Posterior vena cava (tissue), 2 donors: ENCODE results near the gene FOXL1. TPM values are rescaled to one million over a fixed set of nuclear protein-coding genes. Genes with fewer than 3 reads are reported as not detected.
A peak's percentile ranks its signal among the peaks of the same experiment; 100 is the strongest.

Experiments
- DNase-seq: peaks from one replicate; pipeline ENCODE4 v3.0.0-alpha.2; 2020; ENCODE audit warnings: low spot score
- intact Hi-C, 2 donors: fragments of 100-400 bp; cut with DNase I; formaldehyde crosslinking; loops; one replicate each; pipeline versions ENCODE4 v1.14.1 to v1.14.2; 2022 to 2023
- total RNA-seq, 2 donors: library from RNA; stranded (reverse); fragmentation: NEBNext Ultra II Directional; extraction: Animal tissue kit (Norgen Biotek cat#: 25700); gene quantifications; one replicate each; pipeline ENCODE4 v1.2.1, GENCODE V29; 2021
- donor health status: DM: yes; HTN: yes; CAD: no.
- donor health status: DM: yes; HTN: yes; CAD: no.

The FOXL1 gene
- total RNA-seq, 2 donors from 2014 or later, result 7.5 to 8.9 TPM

DNA sequence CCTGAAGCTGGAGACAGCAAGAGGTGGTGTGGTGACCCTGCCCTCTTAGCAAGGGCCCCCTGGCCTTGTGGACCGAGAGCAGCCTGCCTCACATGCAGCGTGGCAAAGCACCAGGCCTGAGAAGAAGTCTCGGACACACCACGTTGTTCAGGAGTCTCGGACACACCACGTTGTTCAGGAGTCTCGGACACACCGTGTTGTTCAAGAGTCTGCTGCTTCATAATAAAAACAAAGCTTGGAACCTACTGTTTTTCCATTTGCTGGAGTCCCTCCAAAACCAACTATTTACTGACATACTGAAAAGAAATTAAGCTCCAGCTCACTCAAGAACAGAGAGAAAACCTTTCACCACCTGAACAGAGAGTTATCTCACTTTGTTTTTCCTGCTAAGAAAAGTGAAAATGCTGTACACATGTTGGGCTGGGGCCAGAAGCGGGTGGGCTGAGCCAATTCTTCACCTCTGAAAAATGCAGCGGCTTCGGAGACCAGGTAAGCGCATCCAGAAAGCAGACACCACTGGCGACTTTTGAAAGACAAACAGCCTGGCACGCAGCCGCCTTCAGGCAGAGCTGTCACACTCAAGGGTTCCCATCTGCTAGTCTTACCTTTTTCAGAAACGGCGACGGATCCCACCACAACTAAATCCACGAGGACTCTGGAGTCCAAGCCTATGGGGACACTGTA lies 32.3 kb upstream of the FOXL1 start:
- intact Hi-C loops, result no loop called here
- peak; percentile 47 for DNase-seq

DNA sequence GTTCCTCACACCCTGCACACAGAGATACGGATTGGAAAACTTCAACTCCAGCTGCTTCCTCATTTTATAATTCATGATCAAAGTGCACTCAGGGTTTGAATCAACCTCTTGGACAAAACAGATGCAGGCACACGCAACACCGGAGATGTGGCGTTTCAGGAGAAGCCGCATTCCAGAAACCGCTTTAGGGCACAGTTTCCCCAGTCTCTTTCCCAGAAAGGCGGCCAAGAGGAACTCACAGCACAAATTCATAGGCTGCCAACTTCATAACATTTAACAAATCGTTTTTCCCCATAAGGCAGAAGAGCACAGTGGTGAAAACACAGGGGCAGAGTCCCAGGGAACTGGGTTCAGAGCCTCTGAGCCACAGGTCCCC lies 31.7 kb upstream of the FOXL1 start:
- peak; percentile 32 for DNase-seq
- intact Hi-C loops, result no loop called here

DNA sequence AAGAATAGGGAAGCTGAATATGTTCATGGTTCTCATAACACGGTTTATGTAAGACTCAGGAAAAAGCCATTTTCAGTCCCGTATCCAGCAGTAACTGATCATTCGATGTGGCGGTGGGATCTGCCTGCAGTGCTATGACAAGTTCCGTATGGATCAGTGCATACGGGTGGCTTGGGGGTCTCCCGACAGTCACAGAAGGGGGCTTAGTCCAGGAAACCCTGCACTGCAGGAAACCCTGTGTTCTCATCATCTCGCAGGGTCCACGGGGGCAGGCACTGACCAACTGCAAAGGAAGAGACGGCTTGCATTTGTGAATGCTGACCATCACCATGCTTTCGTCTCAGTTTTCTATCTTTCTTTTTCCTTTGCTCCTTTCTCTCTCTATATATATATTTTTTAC lies 31.1 kb upstream of the FOXL1 start:
- DNase-seq, result peak; percentile 45
- intact Hi-C loops, result no loop called here

DNA sequence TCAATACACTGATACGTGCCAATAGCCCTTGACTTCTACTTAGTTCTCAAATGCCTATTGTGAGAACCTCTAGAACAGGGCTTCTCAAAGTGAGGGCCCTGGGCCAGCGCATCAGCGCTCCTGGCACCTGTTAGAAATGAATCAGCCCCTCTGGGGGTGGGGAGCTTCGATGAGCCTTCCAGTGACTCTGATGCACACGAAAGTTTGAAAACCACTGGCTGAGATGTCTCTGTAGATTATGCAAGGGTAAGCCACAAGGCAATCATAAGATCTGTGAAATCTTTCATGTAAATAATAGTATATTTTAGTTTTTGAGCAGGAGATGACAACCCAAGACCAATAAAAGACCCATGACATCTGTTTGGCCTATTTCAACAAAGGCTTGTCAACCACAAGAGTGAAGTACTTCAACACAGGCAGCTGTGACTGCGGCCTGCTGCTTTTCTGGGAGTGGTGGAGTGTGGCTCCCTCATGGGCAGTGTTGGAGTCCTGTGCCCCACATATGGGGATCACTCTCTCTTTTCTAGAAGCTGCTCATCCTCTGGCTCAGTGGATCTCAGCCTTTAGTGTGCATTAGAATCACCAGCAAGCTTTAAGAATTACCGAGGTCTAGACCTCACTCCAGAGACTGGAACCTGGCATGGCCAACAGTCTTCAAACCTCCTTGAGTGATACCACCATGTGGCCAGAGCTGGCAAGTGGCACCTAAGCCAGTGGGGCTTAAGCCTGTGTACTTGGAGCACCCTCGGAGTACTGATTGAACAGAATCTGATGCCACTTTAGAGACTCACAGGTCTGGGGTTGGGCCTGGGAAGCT lies 29.1 kb upstream of the FOXL1 start:
- DNase-seq, result peak; percentile 58
- intact Hi-C loops, result no loop called here

DNA sequence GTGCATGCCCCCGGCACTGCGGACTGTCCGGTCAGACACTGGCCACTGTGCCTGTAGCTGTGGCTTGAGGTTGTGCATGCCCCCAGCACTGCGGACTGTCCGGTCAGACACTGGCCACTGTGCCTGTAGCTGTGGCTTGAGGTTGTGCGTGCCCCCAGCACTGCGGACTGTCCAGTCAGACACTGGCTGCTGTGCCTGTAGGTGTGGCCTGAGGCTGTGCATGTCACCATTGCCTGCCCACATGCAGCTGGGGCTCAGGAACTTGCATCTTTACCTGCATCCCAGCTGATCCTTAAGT lies 28.5 kb upstream of the FOXL1 start:
- intact Hi-C loops, result no loop called here
- peak; percentile 34 for DNase-seq

DNA sequence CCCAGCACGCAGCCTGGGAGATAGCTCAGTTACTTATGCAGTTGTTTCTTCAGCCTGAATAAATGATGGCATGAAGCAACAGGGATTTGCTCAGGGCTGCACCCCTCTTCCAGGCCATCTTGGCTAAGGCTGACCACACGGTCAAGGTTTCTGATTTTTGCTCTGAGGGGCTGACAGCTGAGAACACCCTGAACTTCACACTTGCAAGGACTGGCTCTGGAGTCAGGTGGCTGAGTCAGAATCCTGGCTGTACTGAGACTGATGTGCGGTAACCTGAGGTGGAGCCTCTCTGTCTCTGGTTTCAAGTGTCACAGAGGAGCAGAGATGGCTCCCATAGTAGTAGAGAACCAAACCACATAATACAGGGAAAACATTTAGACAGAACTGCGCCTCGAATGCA lies 28.1 kb upstream of the FOXL1 start:
- no peak for DNase-seq
- intact Hi-C loops, result no loop called here

DNA sequence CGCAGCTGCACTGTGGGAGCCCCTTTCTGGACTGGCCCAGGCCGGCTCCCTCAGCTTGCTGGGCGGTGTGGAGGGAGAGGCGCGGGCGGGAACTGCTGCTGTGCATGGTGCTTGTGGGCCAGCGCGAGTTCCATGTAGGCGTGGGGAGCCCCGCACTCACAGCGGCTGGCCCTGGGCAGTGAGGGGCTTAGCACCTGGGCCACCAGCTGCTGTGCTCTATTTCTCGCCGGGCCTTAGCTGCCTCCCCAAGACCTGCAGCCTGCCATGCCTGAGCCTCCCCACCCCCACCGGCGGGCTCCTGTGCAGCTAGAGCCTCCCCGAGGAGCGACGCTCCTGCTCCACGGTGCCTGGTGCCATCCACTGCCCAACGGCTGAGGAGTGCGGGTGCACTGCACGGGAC lies 25.0 kb upstream of the FOXL1 start:
- DNase-seq, result no peak
- intact Hi-C loops, result no loop called here

DNA sequence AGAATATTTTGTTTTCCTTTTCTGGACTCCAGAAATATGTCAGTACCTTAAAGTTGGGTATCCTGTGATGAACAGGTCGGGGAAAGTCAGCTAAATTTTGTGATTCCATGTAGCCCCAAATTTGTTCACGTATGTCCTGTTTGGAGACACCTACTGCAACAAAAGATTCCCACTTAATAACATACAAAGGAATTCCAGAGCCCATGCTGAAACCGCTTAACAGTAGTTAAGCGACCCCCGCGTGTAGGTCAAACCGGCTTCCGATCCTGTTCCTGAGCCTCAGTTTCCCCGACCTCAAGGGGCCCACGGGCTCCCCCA lies 23.8 kb upstream of the FOXL1 start:
- intact Hi-C loops, result no loop called here
- DNase-seq, result no peak

DNA sequence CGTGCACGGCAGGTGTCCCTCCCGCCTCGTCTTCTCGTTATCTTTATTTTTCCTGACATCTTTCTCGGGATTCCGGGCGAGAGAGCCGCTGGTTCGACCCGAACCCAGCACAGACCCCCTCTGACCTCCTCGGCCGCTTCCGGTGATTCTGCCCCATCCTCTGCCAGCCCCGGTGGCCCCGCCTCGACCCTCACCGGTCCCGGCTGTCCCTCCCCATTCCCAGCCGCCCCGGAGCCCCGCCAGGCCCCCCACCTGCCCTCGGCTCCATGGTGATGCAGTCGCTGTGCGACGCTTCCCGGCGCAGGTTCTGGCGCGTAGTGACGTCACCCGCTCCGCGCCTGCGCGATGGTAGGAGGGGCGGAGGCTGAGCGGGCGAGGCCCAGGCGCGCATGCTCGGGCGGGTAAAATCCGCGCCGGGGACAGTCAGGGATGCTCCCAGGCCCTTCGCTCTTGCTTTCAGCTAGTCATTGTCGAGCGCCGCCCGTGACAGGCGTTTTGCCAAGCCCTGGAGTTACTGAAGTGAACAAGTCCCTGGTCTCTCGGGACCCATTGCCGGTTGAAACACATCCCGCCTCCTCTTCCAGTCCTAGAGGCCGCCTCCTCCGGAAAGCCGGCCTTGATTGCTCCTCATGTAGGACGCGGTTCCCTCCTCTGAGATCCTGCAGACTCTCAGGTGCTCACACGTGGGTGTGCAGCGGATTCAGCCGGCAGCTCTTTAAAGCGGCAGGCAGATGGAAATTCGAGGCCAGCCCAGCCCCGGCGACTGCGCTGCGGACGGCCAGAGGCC lies 23.2 kb upstream of the FOXL1 start, which contains the start of gene MTHFSD:
Gene MTHFSD (minus strand): TSS at position 319 of the 787 bp plus-strand sequence. CDS start 51 bp downstream, at position 268.
- DNase-seq, result peak; percentile 99
- intact Hi-C loops, result no loop called here

DNA sequence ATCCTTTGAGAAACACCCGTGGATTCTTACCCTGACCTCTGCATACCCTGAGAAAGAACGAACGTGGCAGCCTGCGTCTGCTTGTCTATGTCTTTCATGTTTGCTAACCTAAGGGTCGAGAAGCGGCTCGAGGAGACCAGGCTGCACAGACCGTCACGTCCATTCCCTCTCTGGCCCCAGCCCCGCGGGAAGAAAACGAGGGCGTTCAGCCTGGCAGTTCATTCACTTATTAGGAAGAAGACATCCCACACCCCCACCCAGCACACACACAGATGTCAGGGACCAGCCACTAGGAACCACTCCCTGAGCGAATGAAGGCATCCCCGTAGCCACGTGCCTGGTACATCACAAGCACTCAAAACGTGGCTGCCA lies 22.7 kb upstream of the FOXL1 start:
- DNase-seq, result no peak
- intact Hi-C loops, result no loop called here

DNA sequence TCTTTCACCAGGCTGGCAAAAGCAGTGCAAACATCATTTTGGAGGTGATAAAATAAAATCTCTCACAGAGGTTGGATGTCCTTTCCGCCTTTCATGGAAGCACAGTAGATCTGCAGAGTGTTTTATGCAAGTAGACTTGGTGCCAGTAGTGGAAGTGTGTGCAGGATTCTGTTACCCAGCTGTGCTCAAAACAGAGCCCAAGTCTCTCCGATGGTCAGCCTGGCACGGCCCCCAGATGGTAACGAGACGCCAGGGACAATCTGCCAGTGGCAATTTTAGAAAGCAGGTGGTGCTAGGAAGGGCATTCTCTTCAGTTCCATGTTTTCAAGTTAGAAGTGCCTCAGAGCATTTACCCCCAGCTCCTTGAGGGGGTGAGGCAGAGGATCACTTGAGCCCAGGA lies 21.8 kb upstream of the FOXL1 start:
- intact Hi-C loops, result no loop called here

DNA sequence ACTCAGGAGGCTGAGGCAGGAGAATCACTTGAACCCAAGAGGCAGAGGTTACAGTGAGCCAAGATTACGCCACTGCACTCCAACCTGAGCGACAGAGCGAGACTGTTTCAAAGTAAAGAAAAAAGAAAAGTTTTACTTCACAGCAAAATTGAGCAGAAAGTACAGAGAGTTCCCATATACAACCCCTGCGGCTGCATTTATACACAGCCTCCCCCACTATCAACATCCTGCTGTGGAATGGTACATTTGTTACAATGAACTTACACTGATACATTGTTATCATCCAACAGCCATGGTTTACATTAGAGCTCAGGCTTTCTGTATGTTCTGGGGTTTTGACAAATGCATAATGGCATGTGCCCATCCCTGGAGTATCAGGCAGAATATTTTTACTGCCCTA lies 20.8 kb upstream of the FOXL1 start:
- no peak for DNase-seq
- intact Hi-C loops, result no loop called here

More for the DNA sequence above, 21.8 kb upstream of the FOXL1 start:
- no peak for DNase-seq

DNA sequence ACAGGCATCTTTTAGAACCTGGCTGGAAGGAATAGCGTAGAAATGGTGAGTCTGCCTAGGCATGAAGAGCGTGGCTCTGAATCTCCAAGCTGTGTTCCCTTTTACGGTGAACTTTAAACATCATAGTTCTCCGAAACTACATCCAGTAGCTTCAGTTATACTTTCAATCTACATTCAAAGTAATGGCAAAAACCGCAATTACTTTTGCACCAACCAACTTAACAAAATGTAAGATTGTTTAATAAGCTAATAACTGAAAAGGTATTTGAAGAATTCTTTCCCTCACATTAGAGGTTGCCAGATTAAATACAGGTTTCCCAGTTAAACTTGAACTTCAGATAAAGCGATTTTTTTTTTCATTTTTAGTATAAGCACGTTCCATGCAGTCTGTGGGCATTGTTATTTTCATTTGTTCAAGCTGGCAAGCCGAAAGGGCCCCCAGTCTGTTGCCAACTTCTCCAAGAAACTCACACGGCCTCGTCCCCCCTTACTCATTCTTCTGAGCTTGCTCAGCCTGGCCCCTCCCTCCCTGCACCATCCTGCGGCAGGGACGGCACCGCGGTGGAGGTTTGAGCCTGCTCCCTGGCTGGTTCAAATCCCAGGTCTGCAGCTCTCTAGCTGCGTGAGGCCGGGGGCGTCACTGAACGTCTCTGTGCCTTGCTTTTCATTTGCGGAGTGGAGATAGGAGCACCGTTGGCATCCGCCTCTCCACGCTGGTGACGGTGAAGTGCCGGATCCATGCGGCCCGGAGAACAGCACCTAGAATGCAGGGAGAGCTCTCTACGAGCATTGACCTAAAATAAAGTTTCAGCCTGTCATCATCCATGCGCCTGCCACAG lies 19.8 kb upstream of the FOXL1 start:
- intact Hi-C loops, result no loop called here
- no peak for DNase-seq

DNA sequence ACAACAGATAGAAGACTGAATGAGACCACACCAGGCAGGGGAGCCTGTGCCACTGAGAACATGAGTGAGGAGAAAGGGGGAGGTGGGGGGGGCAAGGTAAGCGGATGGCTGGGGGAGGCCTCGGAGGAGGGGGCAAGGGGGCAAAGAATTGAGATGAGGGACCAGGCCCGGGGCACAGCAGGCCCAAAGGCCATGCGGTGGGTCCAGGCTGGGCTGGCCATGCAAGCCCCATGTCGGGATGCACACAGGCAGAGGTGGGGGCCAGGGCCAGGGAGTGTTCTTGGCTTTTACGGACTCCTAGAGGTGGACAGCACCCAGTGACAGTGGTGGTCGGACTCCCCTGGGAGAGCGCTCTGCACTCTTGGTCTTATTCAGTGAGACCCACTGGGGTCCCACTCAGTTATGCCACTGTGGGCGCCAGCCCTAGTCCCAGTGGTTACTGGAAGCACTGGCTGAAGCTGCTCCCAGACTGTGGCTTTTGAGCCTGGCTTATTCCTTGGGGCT lies 18.5 kb upstream of the FOXL1 start:
- intact Hi-C loops, result loop anchor here in 1 of 2 donors (5.0 kb wide), 1 partner anchor 717 kb away; no protein-coding TSS in a partner anchor
- DNase-seq, result no peak

DNA sequence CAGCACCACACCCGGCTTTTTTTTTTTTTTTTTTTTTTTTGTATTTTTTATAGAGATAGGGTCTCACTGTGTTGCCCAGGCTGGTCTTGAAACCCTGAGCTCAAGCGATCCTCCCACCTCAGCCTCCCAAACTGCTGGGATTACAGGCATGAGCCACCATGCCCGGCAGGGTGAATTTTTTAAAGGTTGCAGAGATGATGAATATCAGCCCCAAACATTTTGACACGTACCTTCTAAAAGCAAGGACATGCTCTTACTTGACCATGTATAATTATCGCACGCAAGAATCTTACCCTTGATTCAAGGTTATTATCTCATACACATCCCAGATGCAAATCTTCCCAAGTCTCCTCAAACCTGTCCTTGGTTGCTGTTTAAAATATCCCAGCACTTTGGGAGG lies 16.0 kb upstream of the FOXL1 start:
- no peak for DNase-seq
- intact Hi-C loops, result loop anchor here in 1 of 2 donors (5.0 kb wide), 1 partner anchor 715 kb away; no protein-coding TSS in a partner anchor

DNA sequence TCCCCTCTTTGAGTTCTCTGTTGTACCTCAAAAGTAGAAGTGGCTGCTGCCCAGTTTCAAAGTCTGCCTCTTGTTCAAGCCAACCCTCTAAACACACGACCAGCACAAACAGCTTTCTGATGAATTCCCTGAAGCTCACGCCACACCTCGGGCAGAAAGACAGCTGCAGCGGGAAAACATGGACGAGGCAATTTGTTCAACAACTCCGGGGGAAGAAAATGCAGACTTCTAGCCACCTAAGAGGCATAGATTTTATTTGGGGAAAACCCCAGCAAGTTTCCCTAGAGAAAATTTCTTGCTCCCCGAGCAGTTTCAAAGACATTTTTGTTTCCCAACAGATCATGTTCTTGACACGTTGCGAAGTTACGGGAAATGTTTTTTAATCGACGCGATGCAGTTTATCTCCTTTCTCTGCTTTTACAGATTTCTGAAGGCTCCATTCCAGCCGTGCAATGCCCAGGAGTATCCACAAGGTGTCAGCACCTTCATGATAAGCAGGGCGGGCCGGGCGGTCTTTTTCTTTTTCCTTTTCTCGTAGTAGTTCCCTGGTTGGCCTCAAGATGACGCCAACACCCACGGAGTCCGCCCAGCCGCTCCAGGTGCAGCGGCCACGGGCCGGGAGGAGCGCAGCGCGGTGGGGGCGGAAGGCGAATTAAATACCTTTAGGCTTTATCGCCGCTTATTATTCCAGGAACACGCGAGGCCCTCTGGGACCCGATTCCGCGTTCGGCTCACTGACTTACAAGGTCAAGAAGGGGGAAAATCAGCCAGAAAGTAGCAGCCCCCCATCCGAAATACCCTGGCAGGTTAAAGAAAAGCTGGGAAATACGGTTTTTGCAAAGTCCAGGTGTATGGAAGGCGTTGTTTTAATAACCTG lies 14.6 kb upstream of the FOXL1 start:
- peak; percentile 96 for DNase-seq
- intact Hi-C loops, result loop anchor here (2.0 to 5.0 kb wide), 3 partner anchors 497 to 715 kb away; no protein-coding TSS in a partner anchor

DNA sequence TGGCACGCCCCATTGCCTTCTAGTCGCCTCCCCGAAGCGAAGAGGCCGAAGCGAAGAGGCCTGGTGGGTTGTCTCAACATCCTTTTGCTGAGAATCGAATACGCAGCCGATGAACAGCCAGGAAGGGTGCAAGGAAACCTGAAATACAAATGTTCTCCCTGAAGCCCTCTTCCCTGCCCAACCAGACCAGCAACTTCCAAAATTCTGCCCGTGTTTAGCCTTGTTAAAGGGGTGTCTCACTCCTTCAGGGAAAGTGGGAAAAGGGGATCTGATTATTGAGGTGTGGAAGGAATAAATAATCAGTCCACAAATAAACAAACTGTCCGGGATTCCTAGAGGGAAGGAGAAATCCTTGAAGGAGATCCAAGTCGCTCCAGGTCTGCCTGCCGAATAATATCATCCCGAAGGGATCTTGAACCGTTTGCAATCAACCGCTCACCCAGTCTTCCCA lies 13.1 kb upstream of the FOXL1 start:
- no peak for DNase-seq
- intact Hi-C loops, result loop anchor here (2.0 to 5.0 kb wide), 3 partner anchors 496 to 714 kb away; no protein-coding TSS in a partner anchor
